Activated T-helper 1 cell treated with anti-CD3 and anti-CD28 coated beads, Interleukin-12 subunit alpha, Interleukin-12 subunit beta, Interleukin-2, Interleukin-4 antibody, amounts not matched to agents 30 ng/mL and 10 ng/mL and 1 ng/mL, durations not matched to agents 14 hours and 24 hours and 36 hours (primary cell): Measurements from ENCODE around the gene TPGS2. TPM values are rescaled to one million over a fixed set of nuclear protein-coding genes. Genes with fewer than 3 reads are reported as not detected.

Experiments
- DNase-seq: peaks from one replicate; pipeline ENCODE4 v3.0.0; 2021; ENCODE audit warnings: low spot score
- H3K27ac Mint-ChIP-seq: one replicate; pipeline ENCODE4 v1.8.0; 2021; ENCODE audit warnings: mild to moderate bottlenecking, mixed read lengths
- H3K27me3 Mint-ChIP-seq: one replicate; pipeline ENCODE4 v1.8.0; 2022; ENCODE audit warnings: mild to moderate bottlenecking, moderate library complexity, mixed read lengths; ENCODE audit not compliant: insufficient read depth
- H3K36me3 Mint-ChIP-seq: one replicate; pipeline ENCODE4 v1.8.0; 2021; ENCODE audit warnings: low read depth, mixed read lengths
- H3K4me1 Mint-ChIP-seq: one replicate; pipeline ENCODE4 v1.8.0; 2021; ENCODE audit warnings: low read depth, mixed read lengths
- H3K4me3 Mint-ChIP-seq: one replicate; pipeline ENCODE4 v1.8.0; 2021; ENCODE audit warnings: mild to moderate bottlenecking, moderate library complexity, mixed read lengths
- H3K9me3 Mint-ChIP-seq: one replicate; pipeline ENCODE4 v1.8.0; 2021; ENCODE audit warnings: mixed read lengths
- intact Hi-C: fragments of 100-400 bp; cut with micrococcal nuclease; formaldehyde crosslinking; loops from one replicate; pipeline ENCODE4 v1.15.1; 2024
- total RNA-seq: library from RNA; stranded (reverse); gene quantifications from 2 replicates; pipeline ENCODE4 v1.2.3, GENCODE V29; 2022

The TPGS2 gene
- total RNA-seq, 1 donor from 2014 or later: 72.6 TPM

DNA sequence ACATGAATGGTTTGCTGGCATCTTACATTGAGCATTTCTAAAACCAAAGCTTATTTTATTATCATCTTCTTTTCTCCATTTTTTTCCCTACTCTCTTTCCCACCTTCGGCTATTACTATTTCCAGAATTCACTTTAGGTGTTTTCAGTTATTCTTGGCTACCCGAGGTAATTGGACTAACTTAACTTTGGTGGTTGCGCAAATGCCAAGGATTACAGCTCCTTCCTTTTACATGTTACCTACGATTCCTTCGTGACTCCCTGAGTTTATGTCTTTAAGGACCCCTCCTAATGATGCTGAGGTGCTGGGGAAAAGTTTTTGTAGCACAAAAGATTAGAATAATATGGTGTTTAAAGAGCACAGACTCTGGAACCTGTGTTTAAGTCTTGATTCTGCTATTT, 14.4 kb upstream of the TPGS2 start:
- intact Hi-C loops: no loop called here

DNA sequence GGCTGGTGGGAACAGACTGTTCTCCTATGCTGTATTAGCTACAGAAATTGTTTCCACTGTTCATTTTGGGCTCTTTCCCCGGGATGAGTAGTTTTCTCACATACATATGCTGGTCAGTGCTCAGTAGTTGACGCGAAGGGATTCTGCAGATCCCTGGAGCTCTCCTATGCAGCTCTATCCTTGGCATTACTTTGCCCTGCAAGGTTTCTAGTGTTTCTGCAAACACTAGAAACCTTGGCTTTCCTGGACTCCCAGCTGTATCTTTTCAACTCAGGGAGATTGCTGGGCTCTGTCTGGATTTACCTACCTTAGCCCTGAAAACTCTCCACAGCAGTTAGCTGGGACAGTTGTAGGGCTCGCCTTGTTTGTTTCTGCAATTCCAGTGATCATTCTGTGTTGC, 11.0 kb upstream of the TPGS2 start:
- H3K36me3 Mint-ChIP-seq: peaks cover 15% of the 10 kb centered on the region
- H3K27me3 Mint-ChIP-seq: no peaks in the 10 kb centered on the region
- intact Hi-C loops: no loop called here
- no peak overlapping the region for H3K27ac Mint-ChIP-seq
- H3K4me1 Mint-ChIP-seq: no peaks in the 10 kb centered on the region
- H3K4me3 Mint-ChIP-seq: no peak overlapping the region
- H3K9me3 Mint-ChIP-seq: no peaks in the 10 kb centered on the region
- no peak for DNase-seq

More for the DNA sequence above, 14.4 kb upstream of the TPGS2 start:
- Mint-ChIP-seq H3K4me1 (no peaks in the 10 kb centered on the region), H3K36me3 (peaks cover 15% of the 10 kb centered on the region), H3K4me3 (no peak overlapping the region), H3K27ac (no peak overlapping the region), H3K9me3 (no peaks in the 10 kb centered on the region), H3K27me3 (no peaks in the 10 kb centered on the region)
- no peak for DNase-seq

DNA sequence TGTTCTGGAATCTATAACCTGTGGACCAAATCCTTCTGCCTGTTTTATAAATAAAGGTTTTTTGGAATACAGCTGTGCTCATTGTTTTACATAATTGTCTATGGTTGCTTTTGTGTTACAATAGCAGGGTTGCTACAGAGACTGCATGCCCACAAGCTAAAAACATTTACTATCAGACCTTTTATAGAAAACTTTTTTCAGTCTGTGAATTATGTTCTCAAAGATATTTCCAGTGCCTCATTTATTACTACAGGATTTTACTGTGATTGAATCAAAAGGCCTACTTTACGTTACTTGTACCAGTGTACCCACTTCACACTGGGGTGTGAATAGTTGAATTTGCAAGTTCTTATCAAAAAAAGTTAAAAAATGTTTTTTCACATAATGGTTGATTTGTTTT, 7.1 kb upstream of the TPGS2 start:
- H3K4me1 Mint-ChIP-seq: peaks cover 5% of the 10 kb centered on the region
- peaks cover 13% of the 10 kb centered on the region for H3K36me3 Mint-ChIP-seq
- no peaks in the 10 kb centered on the region for H3K27me3 Mint-ChIP-seq
- no peak for DNase-seq
- no peaks in the 10 kb centered on the region for H3K9me3 Mint-ChIP-seq
- intact Hi-C loops: no loop called here
- H3K27ac Mint-ChIP-seq: no peak overlapping the region
- no peak overlapping the region for H3K4me3 Mint-ChIP-seq

DNA sequence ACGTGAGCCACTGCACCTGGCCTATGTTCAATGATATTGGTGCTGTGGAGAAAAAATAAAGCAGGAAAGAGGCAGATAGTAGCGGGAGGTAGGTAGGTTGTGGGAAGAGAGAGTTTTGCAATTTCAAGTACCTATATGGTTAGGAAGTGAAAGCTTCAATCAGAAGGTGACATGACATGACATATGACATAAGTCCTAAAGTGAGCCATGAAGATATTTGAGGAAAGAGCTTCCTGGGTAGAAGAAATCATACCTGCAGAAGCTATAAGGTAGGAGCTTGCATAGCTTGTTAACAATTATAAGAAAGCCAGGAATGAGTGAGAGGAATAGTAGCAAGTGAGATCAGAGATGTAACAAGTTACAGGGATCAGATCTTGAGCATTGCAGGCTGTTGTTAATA, 4.3 kb upstream of the TPGS2 start:
- DNase-seq: no peak
- H3K27me3 Mint-ChIP-seq: no peaks in the 10 kb centered on the region
- H3K36me3 Mint-ChIP-seq: no peaks in the 10 kb centered on the region
- intact Hi-C loops: no loop called here
- H3K4me1 Mint-ChIP-seq: peaks cover 22% of the 10 kb centered on the region
- no peak overlapping the region for H3K4me3 Mint-ChIP-seq
- H3K9me3 Mint-ChIP-seq: no peaks in the 10 kb centered on the region
- H3K27ac Mint-ChIP-seq: no peak overlapping the region

DNA sequence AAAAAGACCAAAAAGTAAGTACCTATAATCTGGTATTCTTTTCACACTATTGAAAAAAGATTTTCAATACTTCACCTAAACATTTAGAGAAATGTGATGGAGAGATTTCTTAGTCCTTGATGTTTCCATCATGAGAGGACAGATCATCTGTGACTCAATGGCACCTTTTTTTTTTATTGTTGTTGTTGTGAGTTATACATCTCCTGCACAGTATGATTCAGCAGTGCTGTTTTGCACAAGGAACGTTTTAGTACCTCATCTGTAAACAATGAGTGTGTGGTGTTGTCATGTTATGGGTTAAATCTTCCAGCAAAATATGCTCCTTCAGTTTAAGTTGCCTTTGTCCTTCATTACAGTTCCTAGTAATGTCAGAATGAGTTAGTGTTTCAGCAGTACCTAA, 2.3 kb upstream of the TPGS2 start:
- no peak for DNase-seq
- Mint-ChIP-seq H3K4me3 (no peak overlapping the region), H3K27ac (no peak overlapping the region), H3K4me1 (peaks cover 40% of the 10 kb centered on the region), H3K9me3 (no peaks in the 10 kb centered on the region), H3K36me3 (peaks cover 10% of the 10 kb centered on the region), H3K27me3 (no peaks in the 10 kb centered on the region)
- intact Hi-C loops: no loop called here

DNA sequence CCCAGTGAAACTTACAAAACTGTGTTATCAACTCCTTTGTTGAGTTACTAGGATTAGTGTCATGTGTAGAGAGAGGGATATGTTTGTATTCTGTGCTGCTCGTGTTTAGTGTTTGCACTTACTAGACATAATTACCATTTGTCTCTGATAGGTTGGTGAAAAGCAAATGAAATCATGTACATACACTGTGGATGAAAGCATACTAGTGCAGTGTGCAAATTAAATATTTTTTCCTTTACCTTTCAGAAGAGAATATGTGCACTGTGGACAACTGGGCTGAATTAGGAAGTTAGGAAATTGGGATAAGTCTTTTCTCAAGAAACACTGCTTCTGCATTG, 1.3 kb upstream of the TPGS2 start:
- Mint-ChIP-seq H3K36me3 (peaks cover 10% of the 10 kb centered on the region), H3K9me3 (no peaks in the 10 kb centered on the region), H3K27ac (peak overlapping the region; percentile 82), H3K4me3 (peak overlapping the region; percentile 86), H3K27me3 (no peaks in the 10 kb centered on the region), H3K4me1 (peaks cover 40% of the 10 kb centered on the region)
- no peak for DNase-seq
- intact Hi-C loops: no loop called here

DNA sequence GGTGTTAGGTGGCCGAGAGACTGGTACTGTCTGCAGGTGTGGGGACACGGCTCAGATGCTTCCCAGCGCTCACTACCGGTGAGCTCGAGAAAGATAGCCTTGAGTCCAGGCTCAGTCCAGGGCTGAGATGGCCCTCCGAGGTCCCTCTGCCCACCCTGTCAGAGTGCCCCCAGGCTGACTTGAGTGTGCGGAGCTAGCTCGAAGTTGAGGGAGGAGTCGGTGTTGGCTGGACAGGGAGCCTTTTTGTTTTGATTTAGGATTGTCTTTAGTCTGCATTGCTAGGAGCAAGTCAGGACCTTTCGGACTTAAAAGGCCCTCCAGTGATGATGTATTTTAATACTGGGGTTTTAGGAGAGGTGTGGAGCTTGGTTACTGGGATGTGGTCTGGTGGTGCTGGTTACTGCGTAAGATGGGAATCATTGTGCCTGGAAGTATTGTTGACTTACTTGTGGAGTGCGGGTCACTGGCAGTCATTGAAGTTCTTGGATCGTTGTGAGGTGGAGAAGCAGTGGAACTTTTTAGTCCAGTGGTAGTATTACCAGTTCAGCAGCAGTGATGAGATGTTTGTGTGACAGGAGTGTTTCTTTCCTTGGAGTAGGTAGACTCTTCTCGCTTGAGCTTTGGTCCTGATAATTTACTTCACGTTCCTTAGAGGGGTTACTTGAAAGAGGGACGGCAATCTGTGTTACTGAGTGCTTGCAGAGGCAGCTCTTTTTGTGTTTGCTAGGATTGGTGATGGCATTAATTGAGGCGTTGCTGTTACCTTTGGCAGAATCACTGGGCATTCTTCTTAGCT, 758 bp upstream of the TPGS2 start:
- DNase-seq: no peak
- no peaks in the 10 kb centered on the region for H3K27me3 Mint-ChIP-seq
- intact Hi-C loops: loop anchor here (1.0 to 10.0 kb wide), 8 partner anchors 21 to 1487 kb away; partner anchors contain the start of genes ELP2, INO80C, RMP24 and RPRD1A

DNA sequence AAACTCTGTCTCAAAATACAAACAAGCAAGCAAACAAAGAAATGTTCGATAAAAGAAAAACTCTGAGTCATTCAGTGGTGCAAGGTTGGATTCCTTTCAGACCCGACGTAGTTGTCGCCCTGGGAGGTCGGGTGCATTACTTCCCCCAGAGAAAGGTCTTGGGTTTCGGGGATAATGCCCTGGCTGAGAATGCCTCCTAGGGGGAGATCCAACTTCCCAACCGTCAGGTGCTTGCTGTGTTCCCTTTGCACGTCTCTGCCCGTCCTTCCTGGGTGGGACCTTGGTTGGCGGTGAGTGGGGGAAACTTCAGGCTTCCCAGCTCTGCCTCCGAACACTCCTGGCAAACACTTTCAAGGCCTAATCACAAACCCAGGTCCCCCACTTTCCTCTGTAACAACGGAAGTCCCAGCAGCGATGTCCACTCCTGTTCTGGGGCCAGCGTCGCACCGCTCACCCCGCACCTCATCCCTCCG, 609 bp downstream of the TPGS2 start:
- peak overlapping the region; percentile 86 for H3K4me3 Mint-ChIP-seq
- no peaks in the 10 kb centered on the region for H3K27me3 Mint-ChIP-seq
- peaks cover 12% of the 10 kb centered on the region for H3K36me3 Mint-ChIP-seq
- H3K9me3 Mint-ChIP-seq: no peaks in the 10 kb centered on the region
- peak overlapping the region; percentile 94 for H3K27ac Mint-ChIP-seq
- intact Hi-C loops: loop anchor here (2.0 to 10.0 kb wide), 7 partner anchors 19 to 1486 kb away; partner anchors contain the start of genes INO80C, RMP24, RPRD1A and ZNF24
- peaks cover 51% of the 10 kb centered on the region for H3K4me1 Mint-ChIP-seq
- DNase-seq: peak; percentile 16

More for the DNA sequence above, 758 bp upstream of the TPGS2 start:
- Mint-ChIP-seq H3K9me3 (no peaks in the 10 kb centered on the region), H3K4me1 (peaks cover 43% of the 10 kb centered on the region), H3K4me3 (peak overlapping the region; percentile 86), H3K27ac (peak overlapping the region; percentile 82), H3K36me3 (peaks cover 11% of the 10 kb centered on the region)

DNA sequence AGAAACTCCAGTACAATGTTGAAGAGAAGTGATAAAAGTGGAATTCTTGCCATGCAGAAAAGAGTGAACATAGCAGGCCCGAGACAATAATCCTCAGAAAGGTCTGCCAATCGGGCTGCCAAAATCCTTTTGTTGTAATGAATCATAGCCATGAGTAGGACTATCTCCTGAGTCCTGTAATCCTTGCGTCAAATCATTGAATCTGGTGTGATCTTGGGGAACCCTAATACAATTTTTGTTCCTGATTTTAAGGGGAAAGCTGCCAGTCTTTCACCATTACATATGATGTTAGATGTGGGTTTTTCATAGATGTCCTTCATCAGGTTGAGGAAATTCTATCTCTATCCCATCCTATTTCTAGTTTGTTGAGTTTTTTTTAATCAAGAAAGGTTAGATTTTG, 2.2 kb downstream of the TPGS2 start:
- no peak overlapping the region for H3K27ac Mint-ChIP-seq
- peaks cover 51% of the 10 kb centered on the region for H3K4me1 Mint-ChIP-seq
- H3K27me3 Mint-ChIP-seq: no peaks in the 10 kb centered on the region
- H3K4me3 Mint-ChIP-seq: no peak overlapping the region
- peaks cover 17% of the 10 kb centered on the region for H3K36me3 Mint-ChIP-seq
- intact Hi-C loops: loop anchor here (5.0 to 10.0 kb wide), 2 partner anchors 852 to 1484 kb away; partner anchors contain the start of genes RMP24 and ZNF24
- no peak for DNase-seq
- no peaks in the 10 kb centered on the region for H3K9me3 Mint-ChIP-seq

DNA sequence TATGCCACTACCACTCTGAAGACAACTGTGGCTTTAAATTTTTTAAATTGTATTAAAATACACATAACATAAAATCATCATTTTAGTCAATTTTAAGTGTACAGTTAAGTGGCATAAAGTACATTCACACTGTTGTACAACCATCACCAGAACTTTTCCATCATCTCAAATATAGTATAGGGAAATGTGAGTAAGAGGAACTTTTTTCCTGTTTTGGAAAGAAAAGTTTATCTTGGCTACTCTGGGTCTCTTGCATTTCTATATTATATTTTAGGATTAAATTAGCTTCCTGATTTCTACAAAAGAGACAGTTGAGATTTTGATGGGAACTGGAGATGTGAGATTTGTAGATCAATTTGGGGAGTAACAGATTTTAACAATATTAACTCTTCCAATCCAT, 3.3 kb downstream of the TPGS2 start:
- H3K36me3 Mint-ChIP-seq: peaks cover 20% of the 10 kb centered on the region
- H3K27ac Mint-ChIP-seq: no peak overlapping the region
- peaks cover 41% of the 10 kb centered on the region for H3K4me1 Mint-ChIP-seq
- intact Hi-C loops: loop anchor here (5.0 to 10.0 kb wide), 2 partner anchors 851 to 1483 kb away; partner anchors contain the start of genes RMP24 and ZNF24
- no peaks in the 10 kb centered on the region for H3K27me3 Mint-ChIP-seq
- H3K4me3 Mint-ChIP-seq: no peak overlapping the region
- DNase-seq: no peak
- H3K9me3 Mint-ChIP-seq: no peaks in the 10 kb centered on the region

DNA sequence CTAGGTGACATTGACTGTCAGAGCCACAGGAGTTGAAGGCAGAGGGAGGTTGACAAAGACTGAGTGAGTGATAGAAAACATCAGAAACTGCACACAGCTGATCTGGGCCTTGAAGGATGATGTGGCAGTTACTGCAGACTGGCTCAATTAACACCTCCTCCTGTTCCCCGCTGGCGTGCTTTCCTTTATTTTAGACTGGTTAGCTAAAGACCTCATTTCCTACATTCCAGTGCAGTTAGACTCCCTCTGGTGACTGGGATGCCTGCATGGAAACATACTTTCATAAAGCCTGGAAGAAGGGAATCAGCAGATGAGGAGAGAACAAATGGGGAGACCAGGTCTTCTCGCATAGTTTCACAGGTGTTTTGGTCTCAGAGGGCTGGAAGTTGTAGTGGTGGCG, 7.1 kb downstream of the TPGS2 start:
- peaks cover 16% of the 10 kb centered on the region for H3K4me1 Mint-ChIP-seq
- DNase-seq: no peak
- H3K27ac Mint-ChIP-seq: no peak overlapping the region
- no peaks in the 10 kb centered on the region for H3K9me3 Mint-ChIP-seq
- no peak overlapping the region for H3K4me3 Mint-ChIP-seq
- no peaks in the 10 kb centered on the region for H3K27me3 Mint-ChIP-seq
- intact Hi-C loops: loop anchor here (10.0 kb wide), 1 partner anchor 847 kb away; the partner anchor contains the start of gene RMP24
- peaks cover 25% of the 10 kb centered on the region for H3K36me3 Mint-ChIP-seq

DNA sequence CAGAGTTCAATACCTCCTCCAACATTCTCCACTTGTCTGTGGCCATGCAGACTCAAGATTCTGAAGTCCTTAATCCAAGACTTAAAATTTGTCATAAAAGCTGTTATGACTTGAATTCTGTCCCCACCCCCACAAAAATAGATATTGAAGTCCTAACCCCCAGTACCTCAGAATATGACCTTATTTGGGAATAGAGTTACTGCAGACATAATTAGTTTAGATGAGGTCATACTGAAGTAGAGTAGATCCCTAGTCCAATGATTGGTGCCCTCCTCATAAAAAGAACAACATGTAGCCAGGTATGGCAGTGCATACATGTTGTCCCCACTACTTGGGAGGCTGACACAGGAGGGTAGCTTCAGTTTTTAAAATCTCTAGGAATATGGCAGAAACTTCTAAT, 9.2 kb downstream of the TPGS2 start:
- Mint-ChIP-seq H3K27ac (no peak overlapping the region), H3K9me3 (no peaks in the 10 kb centered on the region), H3K4me1 (peaks cover 8% of the 10 kb centered on the region), H3K4me3 (no peak overlapping the region), H3K36me3 (peaks cover 26% of the 10 kb centered on the region), H3K27me3 (no peaks in the 10 kb centered on the region)
- intact Hi-C loops: loop anchor here (10.0 kb wide), 1 partner anchor 845 kb away; the partner anchor contains the start of gene RMP24
- no peak for DNase-seq

DNA sequence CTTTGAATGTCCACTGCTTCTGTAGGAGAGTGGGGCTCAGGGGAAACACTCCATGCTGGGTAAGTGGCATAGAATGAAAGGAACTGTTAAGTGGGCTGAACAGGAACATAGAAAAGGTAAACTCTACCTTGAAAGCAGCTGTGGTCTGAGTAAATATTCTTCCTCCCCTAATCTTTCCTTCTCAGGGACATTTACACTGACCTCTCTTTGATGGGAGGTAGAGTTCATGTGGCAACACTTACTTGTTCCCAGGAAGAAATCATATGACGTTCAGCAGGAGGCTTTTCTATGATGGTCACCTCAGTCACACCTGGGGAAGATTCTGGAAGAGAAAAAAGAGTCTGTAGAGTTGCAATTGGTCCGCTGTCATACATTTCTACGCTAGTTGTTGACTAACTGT, 10.2 kb downstream of the TPGS2 start:
- peaks cover 10% of the 10 kb centered on the region for H3K4me1 Mint-ChIP-seq
- H3K27ac Mint-ChIP-seq: no peak overlapping the region
- no peaks in the 10 kb centered on the region for H3K9me3 Mint-ChIP-seq
- H3K36me3 Mint-ChIP-seq: peaks cover 28% of the 10 kb centered on the region
- intact Hi-C loops: no loop called here
- H3K27me3 Mint-ChIP-seq: no peaks in the 10 kb centered on the region
- no peak for DNase-seq
- H3K4me3 Mint-ChIP-seq: no peak overlapping the region
